Ascending aorta (tissue), 2 donors: ENCODE data around the gene CFAP43. TPM values are rescaled to one million over a fixed set of nuclear protein-coding genes. Genes with fewer than 3 reads are reported as not detected.

Experiments used
- DNase-seq, 2 donors: peaks; one replicate each; pipeline ENCODE4 v3.0.0-alpha.2; 2019; ENCODE audit warnings: low spot score in 2 of 2
- H3K27ac ChIP-seq, 2 donors: fragments of 200-600 bp; sonication (generic); one replicate each; pipeline ENCODE4 v1.5.1; 2016 to 2017; ENCODE audit warnings: mild to moderate bottlenecking in 1 of 2
- H3K27me3 ChIP-seq: fragments of 200-600 bp; sonication (generic); one replicate; pipeline ENCODE4 v1.5.1; 2017
- H3K36me3 ChIP-seq, 2 donors: fragments of 200-600 bp; sonication (generic); one replicate each; pipeline ENCODE4 v1.5.1; 2016
- H3K4me1 ChIP-seq, 2 donors: fragments of 200-600 bp; sonication (generic); one replicate each; pipeline ENCODE4 v1.5.1; 2016 to 2017; ENCODE audit warnings: mild to moderate bottlenecking in 1 of 2
- H3K4me3 ChIP-seq, 2 donors: fragments of 200-600 bp; sonication (generic); one replicate each; pipeline ENCODE4 v1.5.1; 2016 to 2017; ENCODE audit warnings: mild to moderate bottlenecking in 1 of 2
- H3K9me3 ChIP-seq, 2 donors: fragments of 200-600 bp; sonication (generic); one replicate each; pipeline ENCODE4 v1.5.1; 2016
- intact Hi-C: fragments of 100-400 bp; cut with DNase I; formaldehyde crosslinking; loops from one replicate; pipeline ENCODE4 v1.15.1; 2023
- total RNA-seq: library from RNA; depleted of rRNA; stranded (reverse); fragments of >200 nt; gene quantifications from one replicate; pipeline ENCODE4 v1.1.0, GENCODE V29; 2016
- TF ChIP-seq, protein P1 (sequence below), 3 experiments: fragments of 200-600 bp in 2 of 3; fragments of 450-650 bp in 1 of 3; sonication (generic) in 2 of 3; IDR thresholded peaks; one replicate each; pipeline ENCODE4 v1.5.1; 2016 to 2019; ENCODE audit warnings: antibody characterized with exemption in 3 of 3, mild to moderate bottlenecking in 1 of 3, moderate library complexity in 1 of 3

The CFAP43 gene
- total RNA-seq, 1 donor from 2014 or later, result 0.96 TPM

DNA sequence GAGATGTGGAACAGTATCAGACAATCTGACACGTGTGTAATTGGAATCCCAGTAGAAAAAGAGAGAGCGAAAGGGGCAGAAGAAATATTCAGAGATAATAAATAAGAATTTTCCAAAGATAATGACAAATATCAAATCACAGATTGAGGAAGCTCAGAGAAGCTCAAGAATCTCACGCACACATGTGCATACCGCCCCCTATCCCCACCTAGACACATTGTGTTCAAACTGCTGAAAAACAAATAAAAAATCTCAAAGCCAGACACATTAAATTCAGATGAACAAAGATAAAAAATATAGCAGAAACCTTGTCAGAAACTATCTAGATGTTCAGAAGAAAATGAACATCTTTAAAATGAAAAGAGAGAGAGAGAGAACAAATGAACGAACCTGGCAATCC, 92.9 kb downstream of the CFAP43 start:
- TF ChIP-seq, protein P1, sequence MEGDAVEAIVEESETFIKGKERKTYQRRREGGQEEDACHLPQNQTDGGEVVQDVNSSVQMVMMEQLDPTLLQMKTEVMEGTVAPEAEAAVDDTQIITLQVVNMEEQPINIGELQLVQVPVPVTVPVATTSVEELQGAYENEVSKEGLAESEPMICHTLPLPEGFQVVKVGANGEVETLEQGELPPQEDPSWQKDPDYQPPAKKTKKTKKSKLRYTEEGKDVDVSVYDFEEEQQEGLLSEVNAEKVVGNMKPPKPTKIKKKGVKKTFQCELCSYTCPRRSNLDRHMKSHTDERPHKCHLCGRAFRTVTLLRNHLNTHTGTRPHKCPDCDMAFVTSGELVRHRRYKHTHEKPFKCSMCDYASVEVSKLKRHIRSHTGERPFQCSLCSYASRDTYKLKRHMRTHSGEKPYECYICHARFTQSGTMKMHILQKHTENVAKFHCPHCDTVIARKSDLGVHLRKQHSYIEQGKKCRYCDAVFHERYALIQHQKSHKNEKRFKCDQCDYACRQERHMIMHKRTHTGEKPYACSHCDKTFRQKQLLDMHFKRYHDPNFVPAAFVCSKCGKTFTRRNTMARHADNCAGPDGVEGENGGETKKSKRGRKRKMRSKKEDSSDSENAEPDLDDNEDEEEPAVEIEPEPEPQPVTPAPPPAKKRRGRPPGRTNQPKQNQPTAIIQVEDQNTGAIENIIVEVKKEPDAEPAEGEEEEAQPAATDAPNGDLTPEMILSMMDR (IDR thresholded peaks at IDR 0.05), result peak in 1 of 3 experiments; percentile 32
- intact Hi-C loops, result no loop called here
- DNase-seq, result no peak

DNA sequence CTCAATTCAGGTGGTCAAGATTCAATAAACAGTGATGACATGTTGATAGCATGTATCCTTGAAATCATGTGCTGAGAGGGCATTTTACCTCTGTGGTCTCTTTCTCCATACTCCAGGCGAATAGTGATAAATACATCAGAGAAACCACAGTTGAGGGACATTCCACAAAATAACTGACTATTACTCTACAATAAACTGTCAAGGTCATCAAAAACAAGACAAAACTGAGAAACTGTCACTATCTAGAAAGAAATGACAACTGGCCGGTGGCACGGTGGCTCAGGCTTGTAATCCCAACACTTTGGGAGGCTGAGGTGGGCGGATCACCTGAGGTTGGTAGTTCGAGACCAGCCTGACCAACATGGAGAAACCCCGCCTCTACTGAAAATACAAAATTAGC, 94.0 kb downstream of the CFAP43 start:
- no peaks in the 10 kb centered on the region for H3K36me3 ChIP-seq
- no peak overlapping the region for H3K27ac ChIP-seq
- no peaks in the 10 kb centered on the region for H3K4me1 ChIP-seq
- no peaks in the 10 kb centered on the region for H3K27me3 ChIP-seq
- DNase-seq, result no peak
- no peaks in the 10 kb centered on the region for H3K9me3 ChIP-seq
- no peak overlapping the region for H3K4me3 ChIP-seq
- intact Hi-C loops, result no loop called here
- TF ChIP-seq, protein P1 (IDR thresholded peaks at IDR 0.05), result no peak

More for the DNA sequence above, 92.9 kb downstream of the CFAP43 start:
- Histone ChIP-seq H3K4me1 (no peaks in the 10 kb centered on the region), H3K4me3 (no peak overlapping the region), H3K9me3 (no peaks in the 10 kb centered on the region), H3K27me3 (no peaks in the 10 kb centered on the region), H3K27ac (no peak overlapping the region), H3K36me3 (no peaks in the 10 kb centered on the region)

DNA sequence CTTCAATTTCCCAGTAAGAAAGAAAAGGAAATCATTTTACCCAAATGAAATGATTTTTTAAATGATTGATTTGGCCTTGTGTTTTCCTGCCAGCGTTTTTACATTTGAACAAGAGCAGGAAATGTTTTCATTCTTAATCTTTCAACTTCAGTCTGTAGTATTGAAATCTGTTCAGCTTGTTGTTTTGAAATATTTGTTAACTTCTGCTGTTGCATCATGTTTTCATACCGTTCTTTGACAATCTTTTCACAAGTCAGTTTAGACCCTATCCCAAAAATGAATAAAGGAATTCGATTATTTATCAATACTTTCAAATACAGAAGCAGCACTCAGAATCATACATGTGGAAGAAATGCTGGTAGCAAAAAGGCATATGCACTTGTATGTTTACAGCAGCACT, 102.1 kb downstream of the CFAP43 start:
- Histone ChIP-seq H3K36me3 (no peaks in the 10 kb centered on the region), H3K4me3 (no peak overlapping the region), H3K4me1 (no peaks in the 10 kb centered on the region), H3K27me3 (no peaks in the 10 kb centered on the region), H3K27ac (no peak overlapping the region), H3K9me3 (no peaks in the 10 kb centered on the region)
- DNase-seq, result no peak
- intact Hi-C loops, result no loop called here
- TF ChIP-seq, protein P1 (IDR thresholded peaks at IDR 0.05), result no peak

DNA sequence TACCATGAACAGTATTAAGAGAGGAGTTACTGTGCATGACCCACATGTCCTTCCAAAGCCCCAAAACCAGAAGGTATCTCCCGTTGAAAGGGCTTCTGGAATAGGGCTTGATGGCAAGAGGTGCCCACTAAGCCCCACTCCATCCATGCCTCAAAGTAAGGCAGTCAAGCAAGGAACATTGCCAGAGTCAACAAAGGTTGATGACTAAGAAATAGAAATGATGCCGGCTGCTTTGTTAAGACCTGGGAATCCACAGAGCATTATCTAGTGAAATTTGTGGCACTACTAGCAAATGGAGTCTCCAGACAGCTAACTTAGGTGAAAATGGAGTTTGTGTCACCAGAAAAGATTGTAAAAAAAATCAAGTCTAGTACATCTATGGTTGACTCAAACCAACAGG, 104.0 kb downstream of the CFAP43 start:
- H3K4me1 ChIP-seq, result peaks cover 0 to 1% of the 10 kb centered on the region in 2 donors
- H3K9me3 ChIP-seq, result no peaks in the 10 kb centered on the region
- intact Hi-C loops, result loop anchor here (10.0 kb wide), 1 partner anchor 433 kb away; no protein-coding TSS in a partner anchor
- no peak overlapping the region for H3K27ac ChIP-seq
- no peaks in the 10 kb centered on the region for H3K36me3 ChIP-seq
- TF ChIP-seq, protein P1 (IDR thresholded peaks at IDR 0.05), result no peak
- no peak for DNase-seq
- H3K27me3 ChIP-seq, result no peaks in the 10 kb centered on the region
- no peak overlapping the region for H3K4me3 ChIP-seq

DNA sequence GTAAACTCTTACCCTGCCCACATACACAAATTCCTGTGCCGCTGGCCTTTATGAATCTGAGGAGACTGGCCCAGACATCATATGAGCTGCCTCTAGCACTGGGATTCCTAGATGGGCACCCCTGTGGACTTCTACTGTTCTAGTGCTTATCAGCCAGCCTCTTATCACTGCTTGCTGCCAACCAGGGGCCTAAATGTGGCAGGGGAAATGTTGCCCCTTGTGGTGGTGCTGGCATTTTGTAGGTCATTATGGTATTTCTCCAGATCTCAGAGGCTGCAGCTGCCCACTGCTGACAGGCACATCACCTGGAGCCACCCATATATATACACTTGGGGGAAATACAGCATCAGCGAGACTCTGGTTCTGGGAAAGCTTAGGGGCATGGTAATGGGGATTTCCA, 104.8 kb downstream of the CFAP43 start:
- Histone ChIP-seq H3K4me1 (peaks cover 0 to 4% of the 10 kb centered on the region in 2 donors), H3K4me3 (no peak overlapping the region), H3K27me3 (no peaks in the 10 kb centered on the region), H3K27ac (no peak overlapping the region), H3K9me3 (no peaks in the 10 kb centered on the region), H3K36me3 (no peaks in the 10 kb centered on the region)
- no peak for DNase-seq
- intact Hi-C loops, result loop anchor here (10.0 kb wide), 1 partner anchor 433 kb away; no protein-coding TSS in a partner anchor
- TF ChIP-seq, protein P1 (IDR thresholded peaks at IDR 0.05), result no peak

DNA sequence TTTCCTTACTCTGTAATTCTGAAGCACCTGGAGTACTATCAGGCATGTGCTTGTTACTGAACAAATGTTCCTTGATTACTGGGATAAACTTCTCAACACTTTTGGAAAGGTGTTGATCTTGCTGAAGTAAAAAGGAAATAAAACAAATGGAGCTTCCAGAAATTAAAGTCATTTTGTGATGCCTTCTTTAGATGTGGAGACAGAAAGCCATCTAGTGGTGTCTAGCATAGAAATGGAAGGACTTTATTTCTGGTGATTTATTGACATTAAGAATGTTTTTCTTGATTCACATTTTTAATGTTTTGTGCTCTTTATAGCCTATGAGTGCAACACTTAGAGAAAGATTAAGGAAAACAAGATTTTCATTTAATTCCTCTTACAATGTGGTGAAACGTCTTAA, 108.8 kb downstream of the CFAP43 start:
- H3K27me3 ChIP-seq, result no peaks in the 10 kb centered on the region
- peaks cover 0 to 17% of the 10 kb centered on the region in 2 donors for H3K4me1 ChIP-seq
- H3K36me3 ChIP-seq, result no peaks in the 10 kb centered on the region
- no peaks in the 10 kb centered on the region for H3K9me3 ChIP-seq
- no peak overlapping the region for H3K27ac ChIP-seq
- intact Hi-C loops, result loop anchor here (2.0 to 10.0 kb wide), 4 partner anchors 79 to 429 kb away; partner anchors contain the start of genes CFAP58 and ITPRIP
- TF ChIP-seq, protein P1 (IDR thresholded peaks at IDR 0.05), result no peak
- H3K4me3 ChIP-seq, result no peak overlapping the region
- DNase-seq, result no peak
